Rectal smooth muscle tissue (tissue), 1 donor: ENCODE data around the gene CXCL12.

Source experiments
- H3K27ac ChIP-seq: one replicate; pipeline ENCODE4 v1.7.0; 2013; ENCODE audit warnings: low read depth, low read length, inconsistent platforms
- H3K27me3 ChIP-seq: one replicate; pipeline ENCODE4 v1.7.0; 2013; ENCODE audit warnings: low read length; ENCODE audit not compliant: control insufficient read depth, insufficient read depth
- H3K36me3 ChIP-seq: one replicate; pipeline ENCODE4 v1.7.0; 2013; ENCODE audit warnings: low read length; ENCODE audit not compliant: control insufficient read depth, insufficient read depth
- H3K4me1 ChIP-seq: one replicate; pipeline ENCODE4 v1.7.0; 2013; ENCODE audit warnings: low read length; ENCODE audit not compliant: control insufficient read depth, insufficient read depth
- H3K4me3 ChIP-seq: one replicate; pipeline ENCODE4 v1.7.0; 2013; ENCODE audit warnings: low read length
- H3K9ac ChIP-seq: one replicate; pipeline ENCODE4 v1.7.0; 2013; ENCODE audit warnings: low read length

Gene CXCL12

GRCh38 chr10:44416936-44417335, 32.0 kb upstream of the CXCL12 start:
- Histone ChIP-seq H3K9ac (no peak overlapping the region), H3K4me1 (no peaks in the 10 kb centered on the region), H3K36me3 (no peaks in the 10 kb centered on the region), H3K27ac (peak overlapping the region; percentile 9), H3K27me3 (no peaks in the 10 kb centered on the region), H3K4me3 (no peak overlapping the region)

- H3K27me3 ChIP-seq, result no peaks in the 10 kb centered on the region
- no peaks in the 10 kb centered on the region for H3K4me1 ChIP-seq
- no peak overlapping the region for H3K27ac ChIP-seq
- no peak overlapping the region for H3K4me3 ChIP-seq
- H3K9ac ChIP-seq, result no peak overlapping the region
- H3K36me3 ChIP-seq, result no peaks in the 10 kb centered on the region
These were observed 31.3 kb upstream of the CXCL12 start for GRCh38 chr10:44416021-44416771.

GRCh38 chr10:44415121-44415520, 30.2 kb upstream of the CXCL12 start:
- Histone ChIP-seq H3K27me3 (no peaks in the 10 kb centered on the region), H3K4me3 (no peak overlapping the region)

GRCh38 chr10:44413416-44413815, 28.5 kb upstream of the CXCL12 start:
- Histone ChIP-seq H3K4me1 (no peaks in the 10 kb centered on the region), H3K36me3 (no peaks in the 10 kb centered on the region), H3K9ac (no peak overlapping the region), H3K27me3 (no peaks in the 10 kb centered on the region), H3K27ac (no peak overlapping the region), H3K4me3 (no peak overlapping the region)

More at GRCh38 chr10:44415121-44415520, 30.2 kb upstream of the CXCL12 start:
- Histone ChIP-seq H3K4me1 (no peaks in the 10 kb centered on the region), H3K27ac (no peak overlapping the region), H3K36me3 (no peaks in the 10 kb centered on the region), H3K9ac (no peak overlapping the region)

GRCh38 chr10:44411251-44411650, 26.4 kb upstream of the CXCL12 start:
- H3K36me3 ChIP-seq, result no peaks in the 10 kb centered on the region
- no peak overlapping the region for H3K9ac ChIP-seq
- H3K4me3 ChIP-seq, result no peak overlapping the region
- H3K27ac ChIP-seq, result no peak overlapping the region
- H3K4me1 ChIP-seq, result no peaks in the 10 kb centered on the region
- H3K27me3 ChIP-seq, result no peaks in the 10 kb centered on the region

GRCh38 chr10:44404741-44405437, 20.0 kb upstream of the CXCL12 start:
- Histone ChIP-seq H3K27me3 (no peaks in the 10 kb centered on the region), H3K36me3 (no peaks in the 10 kb centered on the region), H3K4me3 (no peak overlapping the region), H3K27ac (no peak overlapping the region), H3K9ac (no peak overlapping the region), H3K4me1 (no peaks in the 10 kb centered on the region)

- Histone ChIP-seq H3K9ac (no peak overlapping the region), H3K27ac (no peak overlapping the region)
These were observed 17.7 kb upstream of the CXCL12 start for GRCh38 chr10:44402465-44403195.

GRCh38 chr10:44400541-44400940, 15.6 kb upstream of the CXCL12 start:
- Histone ChIP-seq H3K27ac (no peak overlapping the region), H3K4me3 (no peak overlapping the region), H3K9ac (no peak overlapping the region), H3K27me3 (no peaks in the 10 kb centered on the region), H3K4me1 (no peaks in the 10 kb centered on the region), H3K36me3 (no peaks in the 10 kb centered on the region)

More at GRCh38 chr10:44402465-44403195, 17.7 kb upstream of the CXCL12 start:
- Histone ChIP-seq H3K36me3 (no peaks in the 10 kb centered on the region), H3K4me1 (no peaks in the 10 kb centered on the region), H3K4me3 (no peak overlapping the region), H3K27me3 (no peaks in the 10 kb centered on the region)

GRCh38 chr10:44399659-44400451, 15.0 kb upstream of the CXCL12 start:
- no peaks in the 10 kb centered on the region for H3K4me1 ChIP-seq
- H3K27me3 ChIP-seq, result no peaks in the 10 kb centered on the region
- H3K27ac ChIP-seq, result no peak overlapping the region
- no peak overlapping the region for H3K4me3 ChIP-seq
- H3K9ac ChIP-seq, result no peak overlapping the region
- H3K36me3 ChIP-seq, result no peaks in the 10 kb centered on the region

GRCh38 chr10:44398747-44399658, 14.1 kb upstream of the CXCL12 start:
- no peaks in the 10 kb centered on the region for H3K36me3 ChIP-seq
- H3K4me3 ChIP-seq, result no peak overlapping the region
- H3K4me1 ChIP-seq, result no peaks in the 10 kb centered on the region
- no peaks in the 10 kb centered on the region for H3K27me3 ChIP-seq
- H3K27ac ChIP-seq, result no peak overlapping the region
- H3K9ac ChIP-seq, result no peak overlapping the region

- Histone ChIP-seq H3K27ac (no peak overlapping the region), H3K27me3 (no peaks in the 10 kb centered on the region)
These were observed 13.4 kb upstream of the CXCL12 start for GRCh38 chr10:44398271-44398670.

More at GRCh38 chr10:44398271-44398670, 13.4 kb upstream of the CXCL12 start:
- peaks cover 6% of the 10 kb centered on the region for H3K4me1 ChIP-seq
- H3K36me3 ChIP-seq, result no peaks in the 10 kb centered on the region
- H3K9ac ChIP-seq, result no peak overlapping the region
- no peak overlapping the region for H3K4me3 ChIP-seq
